K562 (cell line): ENCODE data around the gene DZIP1. TPM values are rescaled to one million over a fixed set of nuclear protein-coding genes. Genes with fewer than 3 reads are reported as not detected.

ENCODE experiments used
- BRD9 ChIP-seq: fragments of 450-650 bp; IDR thresholded peaks from 2 replicates; pipeline ENCODE4 v1.6.1; 2018; ENCODE audit warnings: low read depth; ENCODE audit not compliant: partially characterized antibody
- RNF219 ChIP-seq: fragments of 250-450 bp; sonication (Bioruptor Pico); IDR thresholded peaks from 2 replicates; pipeline ENCODE4 v1.5.0; 2022; ENCODE audit warnings: mild to moderate bottlenecking
- SLC30A9 ChIP-seq: fragments of 250-450 bp; sonication (Bioruptor Pico); IDR thresholded peaks from 2 replicates; pipeline ENCODE4 v1.8.0; 2022; ENCODE audit warnings: mild to moderate bottlenecking, moderate library complexity
- polyA plus RNA-seq, 8 experiments: library from polyadenylated mRNA; depleted of rRNA in 4 of 8; stranded (reverse) in 5 of 8; unstranded in 3 of 8; fragments of >200 nt; fragmentation: Nextera tagmentation in 2 of 8; fragmentation: Illumina TruSeq in 1 of 8; extraction: Ambion mirVana in 2 of 8; extraction: Trizol in 1 of 8; gene quantifications; 2 replicates each; pipeline versions ENCODE4 v1.2.1 to v1.2.3, GENCODE V29; 2011 to 2014; ENCODE audit warnings: inconsistent platforms in 1 of 8, missing spikeins in 1 of 8
- total RNA-seq, 7 experiments: library from RNA; depleted of rRNA in 6 of 7; stranded (reverse); fragments of >200 nt in 6 of 7; fragmentation: Illumina TruSeq in 2 of 7; extraction: Trizol in 2 of 7; gene quantifications; 2 replicates each; pipeline versions ENCODE4 v1.2.1 to v1.2.3, GENCODE V29; 2011 to 2021; ENCODE audit warnings: low replicate concordance in 1 of 7
- TF ChIP-seq, protein P1 (sequence below), 2 experiments: fragments of 450-650 bp; IDR thresholded peaks; 2 replicates each; pipeline ENCODE4 v1.6.1; 2018; ENCODE audit warnings: mild to moderate bottlenecking in 2 of 2, low read depth in 1 of 2; ENCODE audit not compliant: partially characterized antibody in 2 of 2

DZIP1 gene
- total and polyA plus RNA-seq, 9 of the 15 experiments (the other 6 are each of a cell fraction or from before 2014, with no cell fraction given), result 0.07 TPM; not detected in 8

DNA sequence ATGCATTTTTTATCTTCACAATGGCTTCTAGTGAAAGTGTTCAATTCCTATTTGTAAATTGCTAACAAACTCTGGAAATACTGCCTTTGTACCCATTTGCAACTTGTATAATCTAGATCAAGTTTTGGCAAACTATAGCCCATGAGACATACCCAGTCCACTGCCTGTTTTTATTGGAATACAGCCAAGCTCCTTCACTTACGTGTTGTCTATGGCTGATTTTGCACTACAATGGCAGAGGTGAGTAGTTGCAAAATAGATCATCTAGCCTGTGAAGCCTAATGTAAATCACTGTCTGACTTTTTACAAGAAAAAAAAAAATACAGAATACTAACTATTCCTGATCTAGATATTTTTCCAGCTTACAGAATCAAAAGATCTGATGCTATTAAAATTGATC, 37.1 kb downstream of the DZIP1 start (continued):
- TF ChIP-seq, protein P1, sequence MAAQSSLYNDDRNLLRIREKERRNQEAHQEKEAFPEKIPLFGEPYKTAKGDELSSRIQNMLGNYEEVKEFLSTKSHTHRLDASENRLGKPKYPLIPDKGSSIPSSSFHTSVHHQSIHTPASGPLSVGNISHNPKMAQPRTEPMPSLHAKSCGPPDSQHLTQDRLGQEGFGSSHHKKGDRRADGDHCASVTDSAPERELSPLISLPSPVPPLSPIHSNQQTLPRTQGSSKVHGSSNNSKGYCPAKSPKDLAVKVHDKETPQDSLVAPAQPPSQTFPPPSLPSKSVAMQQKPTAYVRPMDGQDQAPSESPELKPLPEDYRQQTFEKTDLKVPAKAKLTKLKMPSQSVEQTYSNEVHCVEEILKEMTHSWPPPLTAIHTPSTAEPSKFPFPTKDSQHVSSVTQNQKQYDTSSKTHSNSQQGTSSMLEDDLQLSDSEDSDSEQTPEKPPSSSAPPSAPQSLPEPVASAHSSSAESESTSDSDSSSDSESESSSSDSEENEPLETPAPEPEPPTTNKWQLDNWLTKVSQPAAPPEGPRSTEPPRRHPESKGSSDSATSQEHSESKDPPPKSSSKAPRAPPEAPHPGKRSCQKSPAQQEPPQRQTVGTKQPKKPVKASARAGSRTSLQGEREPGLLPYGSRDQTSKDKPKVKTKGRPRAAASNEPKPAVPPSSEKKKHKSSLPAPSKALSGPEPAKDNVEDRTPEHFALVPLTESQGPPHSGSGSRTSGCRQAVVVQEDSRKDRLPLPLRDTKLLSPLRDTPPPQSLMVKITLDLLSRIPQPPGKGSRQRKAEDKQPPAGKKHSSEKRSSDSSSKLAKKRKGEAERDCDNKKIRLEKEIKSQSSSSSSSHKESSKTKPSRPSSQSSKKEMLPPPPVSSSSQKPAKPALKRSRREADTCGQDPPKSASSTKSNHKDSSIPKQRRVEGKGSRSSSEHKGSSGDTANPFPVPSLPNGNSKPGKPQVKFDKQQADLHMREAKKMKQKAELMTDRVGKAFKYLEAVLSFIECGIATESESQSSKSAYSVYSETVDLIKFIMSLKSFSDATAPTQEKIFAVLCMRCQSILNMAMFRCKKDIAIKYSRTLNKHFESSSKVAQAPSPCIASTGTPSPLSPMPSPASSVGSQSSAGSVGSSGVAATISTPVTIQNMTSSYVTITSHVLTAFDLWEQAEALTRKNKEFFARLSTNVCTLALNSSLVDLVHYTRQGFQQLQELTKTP (IDR thresholded peaks at IDR 0.05; ENCODE audit: low read depth in 1 of 2, partially characterized antibody in 2 of 2), result no peak
- TF ChIP-seq RNF219 (no peak), BRD9 (no peak), SLC30A9 (CRISPR knock-in tag) (no peak)
